NCI-H2107 treated with DMSO at 0.1 percent for 48 hours (cell line): ENCODE measurements around the gene AQP12A.
"Not testable (repeated sequence)": the region's sequence is repeated elsewhere in the genome, so short reads cannot be mapped to it uniquely, and the experiment has no call there.

Experiments used
- DNase-seq: peaks from one replicate; lab custom pipeline; 2025; ENCODE audit not compliant: unreplicated experiment; lab: John Stamatoyannopoulos, UW

Gene AQP12A

GRCh38 chr2:240687741-240688552 is 3.7 kb upstream of the AQP12A start:
- DNase-seq, result no peak

- DNase-seq, result no peak
Observed at GRCh38 chr2:240688553-240688919, 3.1 kb upstream of the AQP12A start.

- DNase-seq, result no peak
Observed at GRCh38 chr2:240689975-240690374, 1.7 kb upstream of the AQP12A start.

- DNase-seq, result not testable (repeated sequence)
Observed at GRCh38 chr2:240690421-240691074, 1.1 kb upstream of the AQP12A start.

DNA sequence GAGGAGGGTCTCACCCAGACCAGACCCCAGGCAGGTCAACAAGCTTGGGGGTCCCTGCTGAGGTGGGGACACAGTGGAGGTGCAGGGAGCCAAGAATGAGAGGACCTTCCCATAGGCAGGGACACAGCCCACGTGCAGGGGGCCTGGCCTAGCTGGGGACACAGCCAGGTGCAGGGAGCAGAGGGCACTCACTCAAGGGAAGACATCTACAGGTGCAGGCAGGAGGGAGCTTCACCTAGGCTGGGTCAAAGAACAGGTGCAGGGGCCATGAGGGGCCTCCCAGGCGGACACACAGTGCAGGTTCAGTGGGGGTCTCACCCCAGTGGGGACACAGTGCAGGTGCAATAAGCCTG is 615 bp upstream of the AQP12A start:
- DNase-seq, result not testable (repeated sequence)

DNA sequence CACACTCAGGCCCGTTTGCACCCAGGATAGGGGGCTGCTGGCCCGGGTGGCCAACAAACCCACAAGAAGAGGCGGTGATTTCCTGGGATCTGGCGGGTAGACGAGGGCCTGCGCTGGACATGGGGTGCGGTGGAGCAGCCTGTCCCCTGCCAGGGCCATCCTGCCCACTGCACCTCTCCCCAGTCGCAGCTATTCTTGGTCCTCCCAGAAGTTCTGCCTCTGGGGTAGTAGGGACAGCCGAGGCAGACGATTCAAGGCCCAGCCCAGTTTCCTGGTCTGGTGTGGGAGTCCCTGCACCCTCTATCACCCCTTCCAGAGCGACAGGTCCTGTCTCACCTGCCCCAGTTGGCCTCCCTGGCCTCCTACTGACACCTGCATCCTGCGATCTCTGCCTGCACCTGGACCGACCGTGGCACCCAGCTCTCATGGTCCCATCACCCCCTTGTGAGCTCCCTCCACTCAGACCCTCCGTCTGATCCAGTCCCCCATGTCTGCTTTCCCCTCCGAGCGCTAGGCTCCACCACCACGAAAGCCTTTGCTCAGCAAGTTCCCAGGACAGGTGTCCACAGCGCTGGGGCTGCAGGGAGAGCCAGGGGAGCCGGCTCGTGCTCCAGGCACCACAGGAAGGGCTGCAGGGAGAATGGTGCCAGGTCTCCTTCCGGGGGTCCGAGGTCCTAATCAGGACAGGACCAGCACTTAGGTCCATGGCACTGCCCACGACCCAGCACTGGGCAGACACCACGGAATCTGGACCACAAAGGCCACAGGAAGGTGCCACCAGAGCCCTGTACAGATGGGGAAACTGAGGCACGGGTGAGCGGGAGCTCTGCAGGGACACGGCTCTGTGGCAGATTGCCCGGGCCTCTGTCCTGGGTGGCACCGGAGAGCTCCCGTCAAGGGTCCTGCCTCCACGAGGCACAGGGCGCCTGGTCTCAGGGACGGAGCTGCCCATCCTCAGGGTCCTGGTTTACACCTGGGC is 1.2 kb downstream of the AQP12A start:
- not testable (repeated sequence) for DNase-seq

- not testable (repeated sequence) for DNase-seq
Observed at GRCh38 chr2:240694304-240694703, 2.6 kb downstream of the AQP12A start.

DNA sequence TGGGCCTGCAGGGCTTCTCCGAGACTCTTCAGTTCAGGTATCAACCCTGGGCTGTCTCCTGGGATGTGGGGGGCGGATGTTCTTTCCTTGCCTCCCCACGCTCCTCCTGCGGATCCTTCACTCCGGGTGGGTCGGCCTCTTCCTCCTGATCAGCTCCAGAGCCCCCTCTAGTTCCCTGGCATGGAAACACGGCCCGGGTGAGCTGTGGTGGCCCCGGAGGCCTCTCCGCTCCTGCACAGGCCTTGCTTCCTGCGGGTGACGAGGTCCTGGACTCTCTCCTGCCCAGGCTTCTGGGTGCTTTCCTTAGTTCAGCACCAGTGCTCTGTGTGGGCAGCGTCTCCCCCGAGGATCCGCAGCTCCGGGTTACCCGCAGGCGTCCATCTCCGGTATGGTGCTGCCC is 3.9 kb downstream of the AQP12A start:
- DNase-seq, result not testable (repeated sequence)

GRCh38 chr2:240696469-240696868 is 4.8 kb downstream of the AQP12A start:
- not testable (repeated sequence) for DNase-seq

GRCh38 chr2:240698852-240699561 is 7.3 kb downstream of the AQP12A start:
- not testable (repeated sequence) for DNase-seq

DNA sequence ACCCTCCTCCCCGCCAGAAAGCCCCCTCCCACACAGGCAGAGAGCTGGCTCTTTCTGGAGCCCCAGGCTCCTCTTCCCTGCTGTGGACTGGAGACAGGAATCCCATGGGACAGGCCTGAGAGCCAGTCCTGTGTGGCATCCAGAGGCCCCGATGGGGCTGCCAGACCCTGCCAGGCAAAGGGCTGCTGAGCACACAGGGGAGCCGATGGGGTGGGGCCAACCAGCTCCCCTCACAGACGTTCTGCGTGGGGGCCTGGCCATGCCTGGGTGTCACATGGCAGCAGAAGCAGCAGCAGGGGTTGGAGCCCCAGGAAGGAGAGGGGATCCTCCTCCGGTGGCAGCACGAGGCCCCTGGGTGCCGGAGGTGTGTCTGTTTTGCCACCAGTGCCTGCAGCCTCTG is 8.2 kb downstream of the AQP12A start:
- not testable (repeated sequence) for DNase-seq

DNA sequence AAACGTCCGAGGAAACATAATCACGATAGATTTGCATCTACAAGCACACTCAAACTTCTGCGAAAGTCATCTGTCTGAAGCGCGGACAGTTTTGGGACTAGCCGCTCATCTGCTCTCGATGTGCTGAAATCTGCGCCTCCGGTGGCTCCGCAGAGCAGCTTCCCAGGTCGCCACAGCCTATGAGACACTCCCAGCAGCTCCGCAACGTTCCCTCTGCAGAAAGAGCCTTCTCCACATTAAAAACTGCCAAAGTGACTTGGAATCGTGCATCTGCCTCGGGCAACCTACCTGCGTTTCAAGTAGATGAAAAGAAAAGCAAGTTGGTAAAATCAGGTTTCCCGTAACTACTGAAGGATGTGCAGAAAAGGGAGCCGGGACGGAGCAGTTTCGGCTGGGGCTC is 8.9 kb downstream of the AQP12A start:
- DNase-seq, result not testable (repeated sequence)

DNA sequence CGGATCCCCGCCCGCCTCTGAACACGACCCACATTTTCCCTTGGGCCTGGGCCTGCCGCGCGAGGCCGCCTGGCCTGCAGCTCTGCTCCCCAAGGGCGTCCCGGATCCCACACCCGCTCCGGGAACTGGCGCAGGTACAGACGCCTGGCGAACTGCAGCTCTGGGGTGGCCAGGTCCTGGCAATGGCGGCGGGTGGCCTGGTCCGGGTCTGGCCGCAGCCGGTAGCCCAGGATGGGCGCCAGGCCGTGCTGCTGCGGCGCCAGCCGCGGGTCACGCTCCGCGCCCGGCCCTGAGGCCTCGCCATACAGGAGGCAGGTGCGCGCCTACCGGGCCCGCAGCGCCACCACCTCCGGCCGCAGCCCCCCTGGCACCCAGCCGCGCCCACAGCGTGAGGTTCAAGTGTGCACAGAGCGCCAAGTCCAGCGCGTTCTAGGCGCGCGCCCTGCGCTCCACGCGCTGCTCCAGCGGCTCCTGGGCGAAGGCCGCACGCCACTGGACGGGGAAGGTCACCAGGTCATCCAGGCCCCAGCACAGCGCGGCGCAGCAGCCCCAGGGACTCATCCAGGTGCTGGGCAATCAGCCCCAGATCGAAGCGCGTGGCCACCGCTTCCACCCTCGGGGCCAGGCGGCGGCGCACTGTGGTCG is 9.5 kb downstream of the AQP12A start:
- no peak for DNase-seq

DNA sequence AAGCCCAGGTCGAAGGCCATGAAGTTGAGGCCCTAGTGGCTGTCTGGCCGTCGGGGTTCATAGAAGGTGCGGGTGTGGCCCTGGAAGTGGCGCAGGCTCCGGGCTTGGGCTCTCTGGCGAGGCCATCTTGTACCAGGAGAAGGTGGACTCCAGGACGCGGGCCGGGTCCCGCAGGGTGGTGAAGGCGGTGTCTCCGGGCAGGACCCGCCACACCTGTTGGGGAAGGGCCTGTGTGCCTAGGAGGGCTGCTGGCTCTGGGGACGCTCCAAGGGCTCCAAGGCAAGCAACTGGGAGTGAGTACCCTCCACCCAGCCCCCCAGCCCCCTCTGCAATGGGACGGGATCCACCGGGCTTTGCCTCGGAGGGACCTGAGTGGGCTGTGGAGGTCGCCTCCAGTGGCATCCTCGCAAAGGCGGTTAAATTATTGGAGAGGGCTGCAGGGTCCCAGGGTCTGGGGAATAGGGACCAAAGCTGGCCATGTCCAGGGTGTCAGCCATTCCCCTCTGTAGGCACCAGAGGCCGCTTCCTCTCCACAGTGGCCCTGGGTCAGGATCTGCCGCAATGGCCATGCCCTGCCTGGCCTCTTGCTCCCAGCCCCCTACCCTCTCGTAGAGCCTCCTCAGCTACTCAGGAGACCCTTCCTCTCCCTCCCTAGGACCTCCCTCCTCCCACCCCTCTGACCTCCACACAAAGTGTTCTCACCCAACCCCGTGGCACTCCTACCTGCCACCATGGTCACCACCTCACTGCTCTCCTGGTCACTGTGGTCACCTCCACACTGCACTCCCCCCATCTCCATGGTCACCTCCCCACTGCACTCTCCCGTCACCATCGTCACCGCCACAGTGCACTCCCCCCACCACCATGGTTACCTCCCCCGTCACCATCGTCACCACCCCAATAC is 10.3 kb downstream of the AQP12A start:
- no peak for DNase-seq

DNA sequence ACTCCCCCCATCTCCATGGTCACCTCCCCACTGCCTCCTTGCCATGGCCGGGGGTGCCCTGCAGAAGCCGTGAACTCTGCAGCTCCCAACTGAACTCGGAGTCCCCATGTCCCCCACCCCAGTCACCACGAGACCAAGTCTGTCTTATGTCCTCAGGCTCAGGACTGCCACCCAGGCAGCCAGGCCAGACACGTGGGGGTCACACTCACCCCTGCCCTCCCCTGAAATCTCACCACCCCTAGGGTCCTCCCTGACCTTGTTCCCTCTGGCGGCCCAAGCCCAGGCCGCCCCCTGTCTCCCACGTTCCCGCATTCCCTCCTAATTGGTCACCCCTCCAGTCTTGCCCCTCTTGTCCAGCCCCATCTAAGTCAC is 11.0 kb downstream of the AQP12A start:
- no peak for DNase-seq

DNA sequence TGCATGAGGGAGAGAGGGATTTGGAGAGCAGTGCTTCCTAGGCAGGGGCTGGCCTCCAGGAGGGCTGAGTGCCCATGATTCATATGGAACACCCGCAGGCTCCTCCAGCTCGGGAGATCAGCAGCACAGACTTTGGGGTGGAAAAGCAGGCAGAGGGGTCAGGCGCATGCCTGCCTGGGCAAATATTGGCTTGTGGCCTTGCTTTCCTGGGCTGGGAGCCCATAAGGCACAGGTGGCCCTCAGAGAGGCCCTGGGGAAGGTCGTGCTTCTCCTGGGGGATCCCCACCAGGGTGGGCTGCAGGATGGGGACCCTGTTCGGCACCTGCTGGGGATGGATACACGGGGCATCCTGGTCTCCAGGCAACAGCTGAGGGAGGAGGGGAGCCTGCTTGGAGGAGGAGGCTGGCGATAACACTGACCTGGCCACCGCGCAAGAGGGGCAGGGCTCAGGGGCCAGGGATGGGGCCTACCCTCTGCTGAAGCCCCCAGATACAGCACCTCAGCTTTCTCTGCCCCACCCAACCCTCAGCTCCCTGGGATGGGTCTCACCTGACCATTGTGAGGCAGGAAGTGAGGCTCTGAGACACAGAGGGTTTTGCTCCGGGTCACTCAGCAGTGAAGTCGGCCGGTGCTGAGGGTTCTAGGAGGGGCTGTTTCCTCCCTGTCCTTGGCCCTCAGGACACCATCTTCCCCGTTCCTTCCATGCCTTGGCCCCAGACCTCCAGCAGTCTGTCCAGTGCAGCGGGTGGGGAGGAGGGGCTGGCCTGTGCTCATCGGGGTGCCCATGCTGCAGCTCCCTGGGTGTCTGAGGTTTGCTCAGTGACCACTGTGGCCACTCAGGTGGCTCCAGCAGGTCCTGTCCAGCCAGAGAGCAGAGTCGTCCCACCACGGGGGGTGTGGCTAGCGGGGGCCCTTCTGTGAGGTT is 12.0 kb downstream of the AQP12A start:
- no peak for DNase-seq

- DNase-seq, result no peak
Observed at GRCh38 chr2:240704651-240705050, 13.0 kb downstream of the AQP12A start.

- no peak for DNase-seq
Observed at GRCh38 chr2:240705204-240705791, 13.6 kb downstream of the AQP12A start.
